Ectodermal cell (in vitro differentiated cells): ENCODE results near the gene RASEF.

Source experiments
- H3K27ac ChIP-seq: 2 replicates; pipeline ENCODE4 v1.7.0; 2013; ENCODE audit warnings: mild to moderate bottlenecking, low read depth, low read length; ENCODE audit not compliant: insufficient read depth, poor library complexity, severe bottlenecking
- H3K27me3 ChIP-seq: 2 replicates; pipeline ENCODE4 v1.7.0; 2013; ENCODE audit warnings: mild to moderate bottlenecking, low read length; ENCODE audit not compliant: insufficient read depth, control insufficient read depth, poor library complexity, severe bottlenecking
- H3K36me3 ChIP-seq: one replicate; pipeline ENCODE4 v1.7.0; 2013; ENCODE audit warnings: low read length; ENCODE audit not compliant: control insufficient read depth, insufficient read depth
- H3K4me1 ChIP-seq: one replicate; pipeline ENCODE4 v1.7.0; 2013; ENCODE audit warnings: low read length; ENCODE audit not compliant: control insufficient read depth, insufficient read depth
- H3K4me3 ChIP-seq: 2 replicates; pipeline ENCODE4 v1.7.0; 2013; ENCODE audit warnings: low read depth, low read length, control low read depth; ENCODE audit not compliant: insufficient read depth
- H3K9me3 ChIP-seq: 2 replicates; pipeline ENCODE4 v1.7.0; 2013; ENCODE audit warnings: mild to moderate bottlenecking, low read length, moderate library complexity; ENCODE audit not compliant: control insufficient read depth
- WGBS, 2 experiments: methylation state at CpG; one replicate each; pipeline ENCODE4 v1.1.7; 2013; ENCODE audit warnings: missing lambda C conversion rate in 2 of 2; 5-methylcytosine and 5-hydroxymethylcytosine counted together

The RASEF gene

DNA sequence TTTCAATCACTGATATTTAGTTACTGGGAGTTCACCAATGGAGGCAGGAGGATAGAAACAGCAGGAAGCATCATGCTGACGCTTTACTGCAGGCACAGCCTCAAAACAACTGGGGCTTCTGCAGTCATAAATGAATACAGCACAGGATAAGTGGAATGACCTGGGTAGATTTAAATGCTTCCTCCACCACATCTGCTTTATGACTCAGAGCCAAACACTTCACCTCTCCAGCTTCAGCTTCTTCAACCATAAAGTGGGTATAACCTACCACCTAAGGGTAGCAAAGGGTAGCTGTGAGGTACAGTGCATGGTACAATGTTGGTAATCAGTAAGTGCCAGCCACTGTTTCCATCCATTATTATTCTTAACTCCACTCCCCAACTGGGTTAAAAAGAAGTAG, 28.4 kb downstream of the RASEF start:
- Histone ChIP-seq H3K4me1 (no peaks in the 10 kb centered on the region), H3K4me3 (no peak overlapping the region), H3K9me3 (no peaks in the 10 kb centered on the region), H3K36me3 (no peaks in the 10 kb centered on the region), H3K27me3 (no peaks in the 10 kb centered on the region), H3K27ac (no peak overlapping the region)
- WGBS, 2 experiments: 57 to 80% methylated on average over 1 of the region's 1 CpG

GRCh38 chr9:83034026-83034425, 28.9 kb downstream of the RASEF start:
- Histone ChIP-seq H3K36me3 (no peaks in the 10 kb centered on the region), H3K27ac (no peak overlapping the region), H3K4me1 (no peaks in the 10 kb centered on the region), H3K9me3 (no peaks in the 10 kb centered on the region), H3K4me3 (no peak overlapping the region), H3K27me3 (no peaks in the 10 kb centered on the region)
- 83% methylated on average over 1 of the region's 1 CpG for WGBS, 2 experiments

DNA sequence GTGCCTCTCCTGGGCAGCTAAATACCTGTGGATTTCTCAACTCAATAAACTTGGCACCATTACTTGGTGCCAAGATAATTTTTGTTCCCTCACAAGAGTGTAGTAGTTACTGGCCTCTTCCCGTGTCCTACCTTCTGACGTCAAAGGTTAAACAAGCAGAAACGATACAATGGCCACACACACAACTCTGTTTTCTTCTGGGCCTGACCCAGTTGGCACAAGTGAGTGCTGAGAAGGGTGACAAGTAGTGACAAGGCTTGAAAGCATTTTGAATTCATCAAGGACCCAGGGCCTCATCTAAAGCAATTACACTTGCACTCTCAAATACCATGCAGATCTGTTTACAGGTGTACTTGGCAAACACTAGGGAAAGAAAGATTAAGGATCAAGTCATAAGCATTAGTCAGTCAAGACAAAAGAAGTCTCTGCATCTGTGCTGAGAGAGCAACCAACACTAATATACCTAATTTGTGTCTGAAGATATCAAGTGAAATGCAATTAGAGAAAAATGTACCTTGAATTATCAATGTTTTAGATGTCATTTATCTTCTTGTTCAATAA, 30.8 kb downstream of the RASEF start:
- Histone ChIP-seq H3K4me3 (no peak overlapping the region), H3K9me3 (no peaks in the 10 kb centered on the region), H3K4me1 (no peaks in the 10 kb centered on the region), H3K27ac (no peak overlapping the region), H3K36me3 (no peaks in the 10 kb centered on the region), H3K27me3 (no peaks in the 10 kb centered on the region)
- 92 to 93% methylated on average over 3 of the region's 3 CpGs for WGBS, 2 experiments

- Histone ChIP-seq H3K9me3 (no peaks in the 10 kb centered on the region), H3K4me3 (no peak overlapping the region), H3K27ac (no peak overlapping the region), H3K36me3 (no peaks in the 10 kb centered on the region), H3K27me3 (no peaks in the 10 kb centered on the region), H3K4me1 (no peaks in the 10 kb centered on the region)
- WGBS, 2 experiments: 91 to 96% methylated on average over 6 of the region's 6 CpGs
These were observed 32.4 kb downstream of the RASEF start for GRCh38 chr9:83030391-83031107.

DNA sequence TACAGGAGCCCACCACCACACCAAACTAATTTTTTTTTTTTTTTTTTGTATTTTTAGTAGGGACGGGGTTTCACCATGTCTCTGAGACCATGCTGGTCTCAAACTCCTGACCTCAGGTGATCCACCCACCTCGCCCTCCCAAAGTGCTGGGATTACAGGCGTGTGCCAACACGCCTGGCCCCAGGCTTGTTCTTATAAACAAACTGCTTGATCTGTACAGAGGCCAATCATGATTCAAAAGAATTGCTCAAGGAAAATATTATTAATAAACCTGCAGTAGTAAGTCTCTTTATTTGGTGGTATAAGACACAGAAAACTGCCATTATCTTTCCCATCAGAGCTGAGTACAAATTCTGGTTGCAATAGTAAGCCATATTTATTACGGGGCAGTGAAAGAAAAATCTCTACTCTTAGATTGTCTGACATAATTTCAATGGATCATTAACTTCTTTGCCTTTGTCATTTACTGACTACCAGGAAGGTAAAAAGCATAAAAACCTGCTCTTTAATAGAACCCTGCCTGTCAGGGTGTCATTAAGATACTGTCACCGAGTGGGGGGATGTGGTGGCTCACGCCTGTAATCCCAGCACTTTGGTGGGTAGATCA, 33.3 kb downstream of the RASEF start:
- Histone ChIP-seq H3K9me3 (no peaks in the 10 kb centered on the region), H3K4me1 (no peaks in the 10 kb centered on the region), H3K27ac (no peak overlapping the region), H3K27me3 (no peaks in the 10 kb centered on the region), H3K4me3 (no peak overlapping the region), H3K36me3 (no peaks in the 10 kb centered on the region)
- 94% methylated on average over 7 of the region's 7 CpGs for WGBS, 2 experiments

DNA sequence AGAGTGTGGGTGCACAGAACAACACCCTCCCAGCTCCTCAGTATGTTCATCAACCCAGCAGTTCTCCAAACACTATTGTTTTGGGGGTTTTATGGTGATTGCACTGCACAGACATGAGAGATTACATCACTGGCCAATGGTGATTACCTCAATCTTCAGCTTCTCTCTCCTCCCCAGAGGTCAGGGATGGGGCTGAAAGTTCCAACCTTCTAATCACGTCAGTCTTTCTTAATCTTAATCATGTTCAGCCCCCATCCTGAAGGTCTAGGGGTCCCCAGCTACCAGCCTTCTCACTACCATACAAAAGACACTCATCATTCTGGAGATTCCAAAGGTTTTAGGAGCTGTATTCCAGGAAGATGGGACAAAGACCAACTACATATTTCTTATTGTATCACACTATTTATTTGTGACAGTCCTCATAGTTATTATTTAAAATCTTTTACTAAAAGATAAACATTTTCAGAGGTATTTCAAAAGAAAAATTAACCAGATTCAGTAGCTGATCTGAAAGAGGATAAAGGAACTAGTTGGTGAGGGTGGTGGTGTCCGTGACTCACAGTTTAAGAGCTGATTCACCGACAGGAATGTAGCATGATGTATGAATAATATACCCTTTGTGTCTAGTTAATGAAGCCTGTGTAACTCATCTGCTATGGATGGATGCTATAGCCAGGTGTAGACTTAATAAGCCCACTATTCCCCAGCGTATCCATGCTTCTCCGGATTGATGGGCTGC, 35.6 kb downstream of the RASEF start:
- Histone ChIP-seq H3K36me3 (no peaks in the 10 kb centered on the region), H3K4me3 (no peak overlapping the region), H3K4me1 (no peaks in the 10 kb centered on the region), H3K27me3 (no peaks in the 10 kb centered on the region), H3K9me3 (no peaks in the 10 kb centered on the region), H3K27ac (no peak overlapping the region)
- WGBS, 2 experiments: 94% methylated on average over 5 of the region's 5 CpGs

GRCh38 chr9:83024506-83025125, 38.3 kb downstream of the RASEF start:
- Histone ChIP-seq H3K36me3 (no peaks in the 10 kb centered on the region), H3K27ac (no peak overlapping the region), H3K27me3 (no peaks in the 10 kb centered on the region), H3K4me1 (no peaks in the 10 kb centered on the region), H3K4me3 (no peak overlapping the region), H3K9me3 (no peaks in the 10 kb centered on the region)
- WGBS, 2 experiments: 91 to 93% methylated on average over 7 of the region's 7 CpGs

DNA sequence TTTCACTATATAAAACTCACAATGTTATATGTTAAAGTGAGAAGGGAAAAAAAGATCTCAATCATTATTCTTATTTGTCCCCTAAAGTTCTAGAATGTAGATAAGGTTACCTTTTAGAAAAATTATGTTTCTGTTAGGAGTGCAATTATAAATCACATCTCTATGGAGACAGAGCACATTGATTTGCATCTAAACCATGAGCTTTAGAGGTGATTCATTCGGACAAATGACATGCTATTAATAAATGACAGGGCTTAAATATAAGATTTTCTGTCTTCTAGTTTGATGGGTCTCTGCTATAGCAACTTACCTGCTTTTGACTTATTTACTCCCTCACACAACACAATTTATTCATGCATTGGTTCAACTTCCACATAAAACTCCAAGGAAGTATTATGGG, 39.8 kb downstream of the RASEF start:
- Histone ChIP-seq H3K27me3 (no peaks in the 10 kb centered on the region), H3K4me1 (no peaks in the 10 kb centered on the region), H3K9me3 (no peaks in the 10 kb centered on the region), H3K4me3 (no peak overlapping the region), H3K27ac (no peak overlapping the region), H3K36me3 (no peaks in the 10 kb centered on the region)
- WGBS, 2 experiments: 57 to 100% methylated on average over 1 of the region's 1 CpG

- Histone ChIP-seq H3K4me3 (no peak overlapping the region), H3K27me3 (no peaks in the 10 kb centered on the region), H3K4me1 (no peaks in the 10 kb centered on the region), H3K36me3 (no peaks in the 10 kb centered on the region), H3K9me3 (no peaks in the 10 kb centered on the region), H3K27ac (no peak overlapping the region)
- WGBS, 2 experiments: 90 to 92% methylated on average over 1 to 2 of the region's 2 CpGs
These were observed 42.1 kb downstream of the RASEF start for GRCh38 chr9:83020864-83021263.

- Histone ChIP-seq H3K27ac (no peak overlapping the region), H3K4me1 (no peaks in the 10 kb centered on the region), H3K9me3 (no peaks in the 10 kb centered on the region), H3K4me3 (no peak overlapping the region), H3K36me3 (no peaks in the 10 kb centered on the region), H3K27me3 (no peaks in the 10 kb centered on the region)
- 91 to 94% methylated on average over 7 of the region's 7 CpGs for WGBS, 2 experiments
These were observed 42.6 kb downstream of the RASEF start for GRCh38 chr9:83020327-83020726.
